IPS-18c (cell line): ENCODE results near the gene STPG2.

Source experiments
- H3K4me3 ChIP-seq: 2 replicates; pipeline ENCODE4 v1.7.0; 2013; ENCODE audit warnings: low read depth, mild to moderate bottlenecking, low read length, moderate library complexity; ENCODE audit not compliant: insufficient read depth
- H3K9me3 ChIP-seq: one replicate; pipeline ENCODE4 v1.6.1; 2013; ENCODE audit warnings: mild to moderate bottlenecking, low read length, moderate library complexity; ENCODE audit not compliant: control insufficient read depth, insufficient read depth

STPG2 gene

GRCh38 chr4:98110214-98110613 is 33.1 kb downstream of the STPG2 start:
- no peak overlapping the region for H3K4me3 ChIP-seq
- no peaks in the 10 kb centered on the region for H3K9me3 ChIP-seq

GRCh38 chr4:98102660-98103059 is 40.6 kb downstream of the STPG2 start:
- Histone ChIP-seq H3K9me3 (no peaks in the 10 kb centered on the region), H3K4me3 (no peak overlapping the region)

DNA sequence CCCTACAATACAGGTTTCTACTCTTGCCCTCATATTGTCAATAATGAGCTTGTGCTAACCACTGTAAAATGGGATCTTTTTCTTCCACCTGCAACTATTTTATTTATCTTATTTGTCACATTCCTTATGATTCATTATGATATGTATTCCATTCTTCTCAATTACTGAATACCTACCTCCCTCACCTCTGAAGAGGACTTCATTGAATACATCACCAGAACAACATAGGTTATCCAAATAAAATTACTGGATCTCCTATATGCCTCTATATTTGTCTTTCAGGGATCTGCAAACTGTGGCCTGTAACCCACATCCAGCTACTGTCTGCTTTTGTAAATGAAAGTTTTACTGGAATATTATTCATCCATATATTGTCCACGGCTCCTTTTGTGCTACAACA is 41.3 kb downstream of the STPG2 start:
- Histone ChIP-seq H3K4me3 (no peak overlapping the region), H3K9me3 (no peaks in the 10 kb centered on the region)

GRCh38 chr4:98098764-98099163 is 44.5 kb downstream of the STPG2 start:
- H3K9me3 ChIP-seq, result no peaks in the 10 kb centered on the region
- no peak overlapping the region for H3K4me3 ChIP-seq

- Histone ChIP-seq H3K4me3 (no peak overlapping the region), H3K9me3 (no peaks in the 10 kb centered on the region)
Measured at GRCh38 chr4:98094118-98094517, 49.2 kb downstream of the STPG2 start.

DNA sequence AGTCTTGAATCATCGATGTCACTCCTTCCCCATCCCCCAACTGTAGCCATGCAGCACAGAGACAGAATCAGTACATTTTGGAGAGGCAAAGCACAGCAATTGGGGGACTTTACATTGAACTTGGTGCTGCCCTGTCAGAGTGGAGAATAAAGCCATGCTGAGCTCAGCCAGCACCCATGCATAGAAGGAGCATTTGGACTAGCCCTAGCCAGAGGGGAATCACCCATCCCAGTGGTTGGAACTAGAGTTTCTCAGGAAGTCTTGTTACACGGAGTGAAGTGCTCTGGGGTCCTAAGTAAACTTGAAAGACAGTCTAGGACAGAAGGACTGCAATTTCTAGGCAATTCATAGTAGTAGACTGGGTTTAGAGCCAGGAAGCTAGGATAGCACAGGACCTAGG is 49.6 kb downstream of the STPG2 start:
- Histone ChIP-seq H3K4me3 (no peak overlapping the region), H3K9me3 (no peaks in the 10 kb centered on the region)

DNA sequence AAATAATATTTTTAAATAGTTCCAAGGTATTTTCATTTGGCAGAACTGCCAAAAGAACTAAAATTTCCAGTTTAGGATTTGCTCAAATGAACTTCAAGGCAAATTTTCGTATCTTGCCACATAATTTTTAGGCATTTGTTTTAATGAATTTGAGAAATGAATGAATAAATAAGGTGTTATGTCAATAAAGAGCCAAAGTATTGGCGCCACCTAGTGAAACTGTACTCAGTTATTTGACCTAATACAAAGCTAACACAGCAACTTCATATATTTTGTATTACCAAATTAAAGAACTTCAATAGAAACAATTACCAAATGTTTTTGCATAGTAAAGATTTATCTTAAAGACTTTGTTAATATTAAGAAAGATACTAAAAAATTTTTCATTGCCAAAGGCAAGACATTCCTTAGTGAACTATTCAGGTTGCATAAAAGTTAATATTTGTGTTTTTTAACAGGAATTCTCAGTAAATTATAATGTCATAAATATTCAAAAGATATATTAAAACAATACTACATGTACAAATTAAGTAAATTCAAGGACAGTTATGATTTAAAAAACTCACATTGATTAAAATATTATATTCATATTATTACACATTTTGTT is 50.3 kb downstream of the STPG2 start:
- Histone ChIP-seq H3K9me3 (no peaks in the 10 kb centered on the region), H3K4me3 (no peak overlapping the region)

GRCh38 chr4:98081936-98082335 is 61.3 kb downstream of the STPG2 start:
- no peaks in the 10 kb centered on the region for H3K9me3 ChIP-seq
- H3K4me3 ChIP-seq, result no peak overlapping the region

- no peak overlapping the region for H3K4me3 ChIP-seq
- H3K9me3 ChIP-seq, result no peaks in the 10 kb centered on the region
Measured at GRCh38 chr4:98068495-98068894, 74.8 kb downstream of the STPG2 start.

- Histone ChIP-seq H3K4me3 (no peak overlapping the region), H3K9me3 (peaks cover 2% of the 10 kb centered on the region)
Measured at GRCh38 chr4:98055800-98056501, 87.3 kb downstream of the STPG2 start.

DNA sequence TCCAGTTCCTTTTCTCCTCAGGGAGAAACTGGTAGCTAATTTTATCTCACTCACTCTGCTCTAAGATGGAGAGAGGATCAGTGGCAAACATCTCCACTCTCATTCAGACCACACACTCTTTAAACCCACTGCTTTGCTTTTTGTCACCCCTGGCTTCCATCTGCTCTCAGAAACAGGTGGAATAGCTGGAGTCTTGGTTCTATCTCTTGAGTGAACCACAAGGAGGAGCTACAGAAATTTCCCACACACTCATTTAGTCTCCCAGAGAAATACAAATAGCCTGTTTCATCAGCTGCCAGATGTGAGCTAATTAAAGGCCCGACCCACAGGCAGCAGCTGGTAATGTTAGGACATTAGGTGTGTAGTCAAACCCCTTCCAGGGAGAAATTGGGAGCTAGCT is 96.6 kb downstream of the STPG2 start:
- Histone ChIP-seq H3K4me3 (no peak overlapping the region), H3K9me3 (no peaks in the 10 kb centered on the region)

DNA sequence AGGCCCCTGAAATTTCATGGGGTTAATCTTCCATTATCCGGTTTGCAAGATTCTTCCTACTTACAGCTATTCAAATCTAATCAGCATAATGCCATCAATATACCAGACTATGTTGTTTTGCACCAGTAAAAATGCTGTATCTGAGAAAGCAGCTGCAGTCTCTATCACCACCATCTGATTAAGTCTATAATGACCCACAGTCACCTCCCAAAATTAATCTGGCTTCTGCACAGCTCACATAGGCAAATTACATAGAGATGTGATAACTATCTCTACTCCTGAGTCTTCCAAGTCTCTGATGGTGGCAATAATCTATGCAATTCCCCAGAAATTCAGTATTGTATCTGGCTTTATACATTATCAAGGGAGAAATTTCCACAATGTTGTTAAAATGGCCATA is 113.2 kb downstream of the STPG2 start:
- no peaks in the 10 kb centered on the region for H3K9me3 ChIP-seq
- H3K4me3 ChIP-seq, result no peak overlapping the region

- Histone ChIP-seq H3K9me3 (peaks cover 4% of the 10 kb centered on the region), H3K4me3 (no peak overlapping the region)
Measured at GRCh38 chr4:98027827-98028226, 115.4 kb downstream of the STPG2 start.

GRCh38 chr4:98026362-98026761 is 116.9 kb downstream of the STPG2 start:
- Histone ChIP-seq H3K4me3 (no peak overlapping the region), H3K9me3 (peaks cover 4% of the 10 kb centered on the region)

DNA sequence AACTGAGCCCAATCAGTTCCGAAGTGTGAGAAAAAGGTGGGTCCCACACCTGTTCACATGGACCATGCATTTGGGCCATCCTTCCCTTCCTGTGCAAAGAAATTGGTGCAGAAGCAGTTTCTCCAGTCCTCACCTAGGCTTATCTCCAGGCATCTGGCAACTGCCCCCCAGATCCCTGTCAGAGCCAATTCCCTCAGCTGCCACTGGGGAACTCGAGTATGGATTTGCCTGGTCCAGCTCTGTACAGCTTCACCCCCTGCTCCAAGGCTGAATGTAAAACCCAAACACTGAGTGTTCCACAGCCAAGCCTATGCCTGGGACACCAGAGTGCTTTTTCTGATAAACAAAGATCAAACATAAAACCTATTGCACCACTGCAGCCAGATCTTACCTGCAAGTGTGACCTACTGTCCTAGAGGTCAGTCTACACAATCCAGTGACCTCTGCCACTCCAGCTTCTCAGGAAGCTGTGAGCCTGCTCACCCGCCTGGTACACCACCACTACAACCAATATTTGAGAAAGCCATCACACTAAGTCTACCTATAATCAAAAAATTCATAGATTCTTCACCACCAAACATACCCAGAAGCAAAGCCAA is 136.4 kb downstream of the STPG2 start:
- H3K4me3 ChIP-seq, result no peak overlapping the region
- H3K9me3 ChIP-seq, result no peaks in the 10 kb centered on the region

DNA sequence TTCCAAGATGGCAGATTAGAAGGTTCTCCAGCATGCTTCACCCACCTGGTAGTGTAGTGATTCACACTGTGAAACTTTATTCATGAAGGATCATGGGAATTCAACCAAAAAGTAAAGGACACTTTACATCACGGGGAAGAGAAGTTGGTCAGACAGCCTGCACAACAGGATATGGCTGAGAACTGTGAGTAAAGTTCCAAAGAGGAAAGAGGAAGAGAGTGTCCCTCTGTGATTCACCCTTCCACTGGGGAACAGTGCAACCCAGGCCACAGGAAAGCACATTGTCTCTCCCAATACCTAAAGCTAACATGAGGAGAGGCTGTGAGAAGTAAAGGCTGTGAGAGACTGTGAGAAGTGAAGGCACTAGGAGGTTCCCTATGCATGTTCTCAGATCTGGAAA is 137.2 kb downstream of the STPG2 start:
- no peaks in the 10 kb centered on the region for H3K9me3 ChIP-seq
- H3K4me3 ChIP-seq, result no peak overlapping the region

- H3K4me3 ChIP-seq, result no peak overlapping the region
- H3K9me3 ChIP-seq, result no peaks in the 10 kb centered on the region
Measured at GRCh38 chr4:98000940-98001339, 142.3 kb downstream of the STPG2 start.

GRCh38 chr4:97998203-97998602 is 145.1 kb downstream of the STPG2 start:
- Histone ChIP-seq H3K9me3 (no peaks in the 10 kb centered on the region), H3K4me3 (no peak overlapping the region)
